Smooth muscle cell of the brain vasculature (primary cell): Measurements from ENCODE around the gene DCTN5.
"Not testable (repeated sequence)": the region's sequence is repeated elsewhere in the genome, so short reads cannot be mapped to it uniquely, and the experiment has no call there.

Experiments
- DNase-seq: peaks from one replicate; pipeline ENCODE4 v3.0.0-alpha.2; 2012; ENCODE audit warnings: low read depth, low spot score

Gene DCTN5

DNA sequence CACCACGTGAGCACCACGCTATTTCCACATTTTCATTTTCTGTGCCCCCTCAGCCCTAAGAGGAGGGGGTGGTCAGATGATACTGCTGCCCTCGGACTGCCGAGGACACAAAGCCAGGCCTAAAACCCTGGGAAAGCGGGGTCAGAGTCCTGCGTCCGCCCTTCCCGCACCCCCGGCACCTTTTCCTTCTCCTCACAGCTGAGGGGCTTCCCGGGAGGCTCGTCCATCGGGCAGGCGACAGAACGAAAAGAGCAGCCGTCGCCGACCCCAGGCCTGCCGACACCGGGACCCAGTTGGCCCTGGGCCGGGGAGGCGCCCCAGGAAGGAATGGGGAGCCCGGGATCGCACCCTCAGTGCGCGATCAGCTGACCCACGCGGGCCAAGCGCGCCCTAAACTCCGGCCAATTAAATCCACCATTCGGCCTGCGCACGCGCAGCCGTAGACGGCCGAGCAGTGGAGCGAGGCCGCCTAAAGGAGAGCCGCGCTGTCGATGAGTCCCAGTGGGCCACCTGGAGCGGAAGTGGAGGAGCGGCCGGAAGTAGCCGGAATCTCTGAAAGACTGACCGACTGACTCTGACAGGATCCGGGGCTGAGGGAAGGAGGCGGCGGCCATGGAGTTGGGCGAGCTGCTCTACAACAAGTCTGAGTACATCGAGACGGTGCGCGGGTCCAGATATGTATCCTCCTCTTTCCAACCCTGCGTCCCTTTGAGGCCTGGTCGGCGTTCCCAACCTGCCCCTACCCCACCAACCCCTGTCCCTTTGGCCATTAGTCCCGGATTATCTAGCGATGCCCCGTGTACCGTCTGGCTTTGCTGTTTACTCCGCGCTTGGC is at the start of gene DCTN5, which contains the start of gene PALB2:
DCTN5 (plus strand) TSS at position 536 of the 835 bp plus-strand sequence; CDS start at position 613, 77 bp downstream.
PALB2 (minus strand) TSS at position 380 of the 835 bp plus-strand sequence; CDS start at position 227, 153 bp downstream.
- DNase-seq: peak; percentile 74

GRCh38 chr16:23594186-23594585 is 47.1 kb upstream of the DCTN5 start:
- DNase-seq: no peak

DNA sequence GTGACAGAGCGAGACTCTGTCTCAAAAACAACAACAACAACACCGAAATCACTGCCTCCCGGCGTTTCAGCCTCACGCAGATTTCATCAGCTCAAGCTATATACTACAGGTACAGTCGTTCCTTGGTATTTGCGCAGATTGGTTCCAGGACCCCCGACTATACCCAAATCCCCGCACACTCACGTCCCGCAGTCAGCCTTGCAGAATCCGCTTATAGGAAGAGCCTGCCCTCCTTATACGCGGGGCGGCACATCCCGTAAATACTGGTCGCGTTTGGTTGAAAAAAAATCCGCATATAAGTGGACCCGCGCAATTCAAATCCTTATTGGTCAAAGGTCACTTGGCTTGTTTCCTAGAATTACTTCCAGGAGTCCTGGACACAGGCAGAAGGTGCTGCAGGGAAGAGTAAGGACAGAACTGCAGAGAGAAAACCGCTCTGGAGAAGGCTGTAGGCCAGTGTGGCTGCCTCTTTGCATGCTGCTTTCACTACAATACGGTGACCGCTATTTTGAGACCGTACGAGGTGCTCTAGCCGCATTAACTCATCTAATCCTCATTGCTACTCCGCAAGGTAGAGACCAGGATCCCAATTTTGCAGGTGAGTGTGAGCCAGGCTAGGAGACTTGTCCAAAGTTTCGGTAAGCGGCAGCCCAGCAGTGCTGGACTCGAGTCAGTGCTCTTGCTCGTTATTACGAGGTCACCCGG is 45.9 kb upstream of the DCTN5 start:
- DNase-seq: no peak

- peak; percentile 63 for DNase-seq
These were observed 45.1 kb upstream of the DCTN5 start, which contains the start of gene NDUFAB1 for GRCh38 chr16:23595951-23596720. TSS of gene NDUFAB1 (minus strand) at chr16:23596316. CDS start at chr16:23596290, 26 bp downstream.

DNA sequence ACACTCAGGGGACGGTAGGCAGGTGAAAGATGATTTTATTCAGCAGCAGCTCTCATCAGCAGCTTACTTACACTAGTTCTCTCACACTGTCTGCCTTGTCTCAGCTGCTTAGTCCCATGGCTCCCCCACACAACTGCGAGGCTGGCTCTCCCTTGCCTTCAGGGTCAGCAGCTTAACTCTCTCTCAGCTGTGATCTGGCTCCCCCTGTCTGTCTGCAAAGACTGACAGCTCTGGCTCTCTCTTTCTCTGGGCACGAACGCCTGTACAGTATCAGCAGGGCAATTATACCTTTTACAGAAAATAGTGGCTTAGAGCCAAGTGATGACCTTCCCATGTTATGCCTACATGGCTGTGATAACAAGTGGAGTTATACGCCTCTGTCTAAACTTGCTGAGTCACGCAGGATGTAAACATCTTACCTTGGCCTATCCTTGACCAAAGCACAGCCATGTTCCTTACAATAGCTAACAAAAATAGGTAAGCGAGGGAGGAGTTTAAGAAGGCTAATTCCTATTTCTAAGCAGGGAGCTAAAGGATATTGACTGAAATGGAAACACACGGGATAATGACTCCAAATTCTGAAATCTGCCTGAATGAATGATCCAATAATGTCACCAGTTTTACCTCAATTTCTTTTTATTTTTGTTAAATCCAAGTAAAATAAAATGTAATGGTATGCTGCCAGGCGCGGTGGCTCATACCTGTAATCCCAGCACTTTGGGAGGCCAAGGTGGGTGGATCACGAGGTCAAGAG is 44.1 kb upstream of the DCTN5 start:
- DNase-seq: no peak

DNA sequence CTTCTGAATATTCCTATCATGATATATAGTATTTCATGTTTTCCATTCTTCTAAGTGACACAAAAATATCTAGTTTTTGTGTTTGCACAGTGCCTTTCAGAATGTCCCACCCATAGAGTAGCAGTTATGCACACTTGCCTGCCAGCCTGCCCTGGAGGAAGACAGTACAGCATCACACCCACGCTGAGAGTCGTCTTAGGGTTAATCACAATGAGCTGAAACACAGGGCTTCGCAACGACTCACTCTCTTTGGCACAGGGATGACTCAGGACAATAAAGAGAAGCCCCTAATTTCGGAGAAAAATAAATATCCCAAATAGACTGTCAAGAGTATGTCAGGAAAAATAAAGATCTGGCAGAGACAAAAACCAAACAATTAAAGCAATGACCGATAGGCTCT is 33.5 kb upstream of the DCTN5 start:
- DNase-seq: no peak

DNA sequence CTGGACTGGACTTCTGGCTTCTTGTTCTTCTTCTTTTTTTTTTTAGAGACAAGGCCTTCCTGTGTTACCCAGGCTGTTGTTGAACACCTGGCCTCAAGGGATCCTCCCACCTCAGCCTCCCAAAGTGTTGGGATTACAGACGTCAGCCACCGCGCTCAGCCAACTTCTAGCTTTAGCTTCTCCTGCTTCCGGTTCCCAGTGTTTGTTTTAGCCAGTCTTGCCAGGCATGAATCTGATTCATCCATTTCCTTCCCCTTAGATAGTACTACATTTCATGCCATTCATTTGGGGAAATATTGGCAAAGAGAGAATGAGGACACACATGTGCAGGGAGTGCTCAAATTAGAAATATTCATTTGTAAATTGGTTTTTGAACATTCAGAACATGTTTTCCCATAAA is 33.1 kb upstream of the DCTN5 start:
- DNase-seq: no peak

DNA sequence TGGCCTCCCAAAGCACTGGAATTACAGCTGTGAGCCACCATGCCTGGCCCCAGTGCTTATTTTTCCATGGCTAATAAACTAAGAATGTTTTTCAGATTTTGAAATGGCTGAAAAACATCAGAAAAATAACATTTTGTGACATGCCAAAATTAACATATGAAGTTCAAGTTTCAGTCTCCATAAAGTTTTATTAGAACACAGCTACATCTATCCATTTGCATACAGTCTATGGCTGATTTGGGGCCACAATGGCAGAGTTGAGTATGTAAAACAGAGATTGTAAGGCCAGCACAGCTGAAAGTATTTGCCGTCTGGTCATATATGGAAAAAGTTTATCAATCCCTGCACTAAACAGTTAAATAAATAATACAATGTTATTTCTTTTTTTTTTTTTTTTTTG is 31.3 kb upstream of the DCTN5 start:
- DNase-seq: no peak

DNA sequence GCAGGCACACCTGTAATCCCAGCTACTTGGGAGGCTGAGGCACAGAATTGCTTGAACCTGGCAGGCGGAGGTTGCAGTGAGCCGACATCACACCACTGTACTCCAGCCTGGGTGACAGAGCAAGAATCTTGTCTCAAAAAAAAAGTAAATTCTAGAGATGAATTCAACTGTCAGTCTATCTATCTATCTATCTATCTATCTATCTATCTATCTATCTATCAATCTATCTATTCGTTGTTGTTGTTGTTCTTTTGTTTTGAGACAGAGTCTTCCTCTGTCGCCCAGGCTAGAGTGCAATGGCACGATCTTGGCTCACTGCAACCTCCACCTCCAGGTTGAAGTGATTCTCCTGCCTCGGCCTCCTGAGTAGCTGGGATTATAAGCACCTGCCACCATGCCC is 30.4 kb upstream of the DCTN5 start:
- DNase-seq: not testable (repeated sequence)

GRCh38 chr16:23611936-23612335 is 29.3 kb upstream of the DCTN5 start:
- DNase-seq: no peak

- DNase-seq: no peak
These were observed 25.5 kb upstream of the DCTN5 start for GRCh38 chr16:23615805-23616204.

DNA sequence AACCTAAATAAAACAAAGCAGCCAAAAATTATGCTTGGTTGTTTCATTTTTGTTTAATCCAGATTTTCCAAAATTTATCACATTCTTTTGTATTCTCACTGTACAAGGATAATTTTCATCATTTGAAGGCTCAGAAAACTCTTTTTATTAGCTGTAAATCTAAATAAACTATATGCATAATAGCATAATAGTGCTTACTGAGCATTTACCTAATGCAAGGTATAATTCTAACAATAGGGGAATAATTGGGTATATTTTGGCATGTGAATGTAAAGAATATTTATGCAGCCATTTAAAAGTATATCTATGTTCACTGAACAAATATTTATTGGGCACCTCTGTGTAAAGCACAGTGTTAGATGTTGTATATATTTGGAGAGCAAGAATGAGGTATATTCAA is 17.2 kb upstream of the DCTN5 start:
- DNase-seq: no peak

GRCh38 chr16:23629516-23629915 is 11.8 kb upstream of the DCTN5 start:
- DNase-seq: no peak

DNA sequence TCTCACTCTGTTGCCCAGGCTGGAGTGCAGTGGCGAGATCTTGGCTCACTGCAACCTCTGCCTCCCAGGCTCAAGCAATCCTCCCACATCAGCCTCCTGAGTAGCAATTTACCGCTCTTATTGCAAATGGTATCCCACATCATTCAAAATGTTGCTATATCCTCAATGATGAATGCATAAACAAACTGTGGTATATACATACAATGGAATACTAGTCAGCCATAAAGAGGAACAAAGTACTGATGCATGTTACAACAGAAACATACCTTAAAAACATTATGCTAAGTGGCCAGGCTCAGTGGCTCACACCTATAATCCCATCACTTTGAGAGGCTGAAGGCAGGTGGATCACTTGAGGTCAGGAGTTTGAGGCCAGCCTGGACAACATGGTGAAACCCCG is 9.4 kb upstream of the DCTN5 start:
- DNase-seq: not testable (repeated sequence)

DNA sequence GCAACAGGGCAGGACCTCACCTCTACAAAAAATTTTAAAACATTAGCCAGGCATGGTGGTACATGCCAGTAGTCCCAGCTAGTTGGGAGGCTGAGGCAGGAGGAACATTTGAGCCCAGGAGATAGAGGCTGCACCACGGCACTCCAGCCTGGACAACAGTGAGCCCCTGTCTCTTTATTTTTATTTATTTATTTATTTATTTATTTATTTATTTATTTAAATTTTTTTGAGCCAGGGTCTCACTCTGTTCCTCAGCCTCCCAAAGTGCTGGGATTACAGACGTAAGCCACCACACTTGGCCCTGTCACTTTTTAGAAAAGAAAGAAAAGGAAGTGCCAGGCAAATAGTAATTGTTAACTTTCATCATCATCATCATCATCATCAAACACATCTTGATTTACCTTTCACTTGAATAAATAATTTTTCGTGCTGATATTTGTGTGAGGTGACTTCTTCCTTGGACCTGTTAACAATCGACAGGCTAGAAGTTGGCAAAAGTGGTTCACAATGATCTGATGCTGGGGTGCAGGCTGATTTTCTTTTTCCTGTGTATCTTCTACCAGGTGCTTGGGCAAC is 6.7 kb upstream of the DCTN5 start:
- no peak for DNase-seq

DNA sequence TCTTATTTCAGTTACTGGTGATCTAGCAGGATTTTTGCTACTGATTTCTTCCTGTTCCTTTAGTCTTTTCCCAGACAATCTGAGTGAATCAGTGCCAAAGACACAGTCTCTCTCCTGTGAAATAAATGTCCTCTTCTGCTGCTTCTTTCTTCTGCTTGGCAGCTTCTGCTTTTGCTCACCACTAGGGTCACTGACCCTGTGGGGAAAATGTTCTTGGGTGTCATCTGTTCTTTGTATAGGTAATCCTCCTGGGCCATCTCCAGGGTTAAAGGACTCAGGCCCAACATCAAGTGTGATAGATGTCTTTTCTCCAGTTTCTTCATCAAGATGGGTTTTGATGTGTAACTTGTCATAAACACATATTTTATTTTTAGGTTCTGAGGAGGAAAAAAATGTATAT is 5.3 kb upstream of the DCTN5 start:
- DNase-seq: no peak

DNA sequence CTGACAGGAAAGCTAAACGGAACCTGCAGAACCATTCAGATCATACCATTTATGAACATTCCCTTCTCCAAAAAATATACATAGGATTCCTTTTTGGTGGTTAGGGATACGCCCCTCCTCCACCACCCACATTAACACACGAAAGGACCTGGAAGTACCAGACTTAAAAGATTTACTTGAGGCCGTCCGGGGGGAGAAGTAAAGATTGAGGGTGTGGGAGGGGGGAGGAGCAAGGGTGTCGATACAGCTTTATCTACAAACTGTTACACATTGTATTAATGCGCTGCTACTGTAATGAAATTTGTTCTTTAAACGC is 693 bp upstream of the DCTN5 start:
- DNase-seq: no peak

DNA sequence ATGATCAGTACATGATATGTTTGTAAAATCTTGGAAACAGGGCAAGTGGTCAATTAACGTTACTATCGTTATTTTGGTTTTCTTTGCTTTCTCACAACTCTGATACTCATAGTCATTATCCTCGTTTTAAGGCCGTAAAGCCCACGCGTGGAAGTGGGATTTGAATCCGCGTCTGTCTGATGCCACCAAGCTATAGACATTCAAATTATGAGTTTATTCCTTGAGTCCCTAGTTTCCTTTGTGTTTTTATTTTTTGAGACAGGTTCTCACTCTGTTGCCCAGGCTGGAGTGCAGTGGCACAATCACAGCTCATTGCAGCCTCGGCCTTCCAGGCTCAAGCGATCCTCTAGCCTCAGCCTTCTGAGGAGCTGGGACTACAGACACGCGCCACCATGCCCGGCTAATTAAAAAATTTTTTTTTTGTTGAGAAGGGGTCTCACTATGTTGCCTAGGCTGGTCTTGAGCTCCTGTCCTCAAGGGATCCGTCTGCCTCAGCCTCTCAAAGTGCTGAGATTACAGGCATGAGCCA is 1.0 kb downstream of the DCTN5 start:
- no peak for DNase-seq

- no peak for DNase-seq
These were observed 9.6 kb downstream of the DCTN5 start for GRCh38 chr16:23650674-23651416.

DNA sequence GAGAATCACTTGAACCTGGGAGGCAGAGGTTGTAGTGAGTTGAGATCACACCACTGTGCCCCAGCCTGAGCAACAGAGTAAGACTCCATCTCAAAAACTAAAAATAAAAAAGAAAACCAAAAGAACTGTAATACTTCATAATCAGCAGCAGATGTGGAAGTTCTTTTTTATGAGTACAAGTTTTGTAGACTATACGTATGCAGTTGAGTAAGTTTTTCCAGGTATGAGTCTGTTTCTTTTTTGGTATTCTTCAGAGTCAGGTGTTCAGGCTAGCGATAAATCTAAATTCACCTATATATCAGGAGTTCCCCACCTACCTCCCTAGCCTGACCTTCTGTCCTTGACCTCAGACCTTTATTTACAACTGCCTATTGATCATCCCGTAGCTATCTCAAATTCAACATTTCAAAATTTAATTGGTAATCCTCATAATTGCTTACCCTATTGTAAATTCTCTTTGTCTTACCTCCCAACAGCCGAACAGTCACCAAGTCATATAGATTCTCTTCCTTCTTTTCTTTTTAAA is 10.7 kb downstream of the DCTN5 start:
- DNase-seq: no peak
